GM12875 (cell line): Measurements from ENCODE around the gene MRPS34.

ENCODE experiments used
- H3K4me3 ChIP-seq: one replicate; pipeline ENCODE4 v1.5.1; 2011; ENCODE audit warnings: low read depth, low read length, control low read depth
- TF ChIP-seq, protein P1 (sequence below): IDR thresholded peaks from 2 replicates; pipeline ENCODE4 v1.5.1; 2011; ENCODE audit warnings: low read depth, mild to moderate bottlenecking, control low read depth, inconsistent platforms, low read length, moderate library complexity, borderline replicate concordance; ENCODE audit not compliant: insufficient read depth

MRPS34 gene

DNA sequence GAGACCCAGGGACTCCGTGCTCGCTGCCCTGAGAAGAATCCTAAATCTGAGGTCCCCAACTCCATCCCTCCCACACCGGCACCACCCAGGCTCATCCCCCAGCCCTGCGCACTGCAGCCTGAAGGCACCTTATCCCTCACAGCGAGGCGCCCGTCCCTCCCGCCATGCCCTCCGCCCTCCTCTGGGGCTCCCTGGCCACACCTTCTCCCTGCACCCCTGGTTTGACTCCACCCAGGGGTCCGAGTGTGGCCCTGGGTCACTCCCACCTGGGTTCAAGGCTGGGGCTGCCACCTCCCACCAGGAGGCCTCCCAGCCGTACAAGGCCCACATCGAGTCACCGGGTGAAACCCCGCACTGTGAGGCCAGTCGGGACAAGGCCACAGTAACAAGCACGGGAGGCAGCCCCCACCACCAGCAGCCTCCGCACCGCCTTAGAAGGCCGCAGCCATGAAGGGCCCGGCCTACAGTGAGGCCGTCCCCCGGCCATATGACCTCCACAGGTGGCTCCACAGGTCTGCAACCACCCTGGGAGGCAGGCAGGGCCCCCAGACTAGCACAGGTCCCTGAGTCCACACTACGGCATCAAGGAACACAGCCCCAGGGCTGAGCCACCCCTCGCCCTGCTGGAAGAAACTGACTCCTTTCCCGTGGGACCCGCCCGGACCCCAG is 45.4 kb upstream of the MRPS34 start:
- TF ChIP-seq, protein P1, sequence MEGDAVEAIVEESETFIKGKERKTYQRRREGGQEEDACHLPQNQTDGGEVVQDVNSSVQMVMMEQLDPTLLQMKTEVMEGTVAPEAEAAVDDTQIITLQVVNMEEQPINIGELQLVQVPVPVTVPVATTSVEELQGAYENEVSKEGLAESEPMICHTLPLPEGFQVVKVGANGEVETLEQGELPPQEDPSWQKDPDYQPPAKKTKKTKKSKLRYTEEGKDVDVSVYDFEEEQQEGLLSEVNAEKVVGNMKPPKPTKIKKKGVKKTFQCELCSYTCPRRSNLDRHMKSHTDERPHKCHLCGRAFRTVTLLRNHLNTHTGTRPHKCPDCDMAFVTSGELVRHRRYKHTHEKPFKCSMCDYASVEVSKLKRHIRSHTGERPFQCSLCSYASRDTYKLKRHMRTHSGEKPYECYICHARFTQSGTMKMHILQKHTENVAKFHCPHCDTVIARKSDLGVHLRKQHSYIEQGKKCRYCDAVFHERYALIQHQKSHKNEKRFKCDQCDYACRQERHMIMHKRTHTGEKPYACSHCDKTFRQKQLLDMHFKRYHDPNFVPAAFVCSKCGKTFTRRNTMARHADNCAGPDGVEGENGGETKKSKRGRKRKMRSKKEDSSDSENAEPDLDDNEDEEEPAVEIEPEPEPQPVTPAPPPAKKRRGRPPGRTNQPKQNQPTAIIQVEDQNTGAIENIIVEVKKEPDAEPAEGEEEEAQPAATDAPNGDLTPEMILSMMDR: no peak
- no peak overlapping the region for H3K4me3 ChIP-seq

- no peak overlapping the region for H3K4me3 ChIP-seq
- TF ChIP-seq, protein P1: no peak
Observed at GRCh38 chr16:1817716-1818115, 44.8 kb upstream of the MRPS34 start.

DNA sequence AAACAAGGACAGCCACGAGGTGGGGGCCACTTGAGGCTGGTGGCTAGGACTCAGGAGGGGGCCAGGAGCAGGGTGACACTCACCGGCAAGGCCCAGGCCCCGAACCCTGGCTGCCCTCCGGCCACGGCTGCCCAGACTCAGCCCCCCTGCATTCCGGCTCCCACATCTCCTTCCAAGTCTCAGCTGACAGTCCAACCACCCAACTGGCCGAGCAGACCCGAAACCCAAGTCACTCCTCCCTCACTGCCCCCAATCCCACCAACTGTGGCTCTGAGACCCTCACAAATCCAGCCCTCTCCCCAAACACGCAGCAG is 44.3 kb upstream of the MRPS34 start:
- TF ChIP-seq, protein P1: no peak
- H3K4me3 ChIP-seq: no peak overlapping the region

GRCh38 chr16:1816396-1817275 is 43.7 kb upstream of the MRPS34 start:
- H3K4me3 ChIP-seq: no peak overlapping the region
- TF ChIP-seq, protein P1: no peak

DNA sequence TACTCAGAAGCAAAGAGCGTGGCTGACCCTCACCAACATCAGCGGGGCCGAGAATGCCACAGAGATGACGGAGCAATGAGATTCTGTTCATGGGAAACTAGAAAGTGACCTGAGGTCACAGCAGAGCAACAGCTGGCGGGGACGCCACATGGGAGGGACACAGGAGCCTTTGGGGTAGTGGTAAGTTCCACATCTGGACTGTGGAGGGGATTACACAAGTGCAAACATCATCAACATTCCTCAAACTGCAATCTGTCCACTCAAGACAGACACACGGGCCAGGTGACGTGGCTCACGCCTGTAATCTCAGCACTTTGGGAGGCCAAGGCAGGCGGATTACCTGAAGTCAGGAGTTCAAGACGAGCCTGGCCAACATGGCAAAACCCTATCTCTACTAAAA is 42.5 kb upstream of the MRPS34 start:
- H3K4me3 ChIP-seq: no peak overlapping the region
- TF ChIP-seq, protein P1: no peak

- H3K4me3 ChIP-seq: no peak overlapping the region
- TF ChIP-seq, protein P1: peak; percentile 29; the same call in 1 of the 2 replicates
Observed at GRCh38 chr16:1812732-1813163, 39.8 kb upstream of the MRPS34 start.

- TF ChIP-seq, protein P1: no peak
- H3K4me3 ChIP-seq: no peak overlapping the region
Observed at GRCh38 chr16:1810536-1810935, 37.6 kb upstream of the MRPS34 start.
